Stimulated activated CD4-positive, alpha-beta T cell treated with anti-CD3 and anti-CD28 coated beads, Interleukin-2, amount 100 ng/mL, for 48 hours (primary cell): ENCODE data around the gene TAF4B.
"Not testable (repeated sequence)": the region's sequence is repeated elsewhere in the genome, so short reads cannot be mapped to it uniquely, and the experiment has no call there.

Source experiments
- DNase-seq, 2 donors: peaks; one replicate each; pipeline ENCODE4 v3.0.0-alpha.2; 2020

Gene TAF4B

DNA sequence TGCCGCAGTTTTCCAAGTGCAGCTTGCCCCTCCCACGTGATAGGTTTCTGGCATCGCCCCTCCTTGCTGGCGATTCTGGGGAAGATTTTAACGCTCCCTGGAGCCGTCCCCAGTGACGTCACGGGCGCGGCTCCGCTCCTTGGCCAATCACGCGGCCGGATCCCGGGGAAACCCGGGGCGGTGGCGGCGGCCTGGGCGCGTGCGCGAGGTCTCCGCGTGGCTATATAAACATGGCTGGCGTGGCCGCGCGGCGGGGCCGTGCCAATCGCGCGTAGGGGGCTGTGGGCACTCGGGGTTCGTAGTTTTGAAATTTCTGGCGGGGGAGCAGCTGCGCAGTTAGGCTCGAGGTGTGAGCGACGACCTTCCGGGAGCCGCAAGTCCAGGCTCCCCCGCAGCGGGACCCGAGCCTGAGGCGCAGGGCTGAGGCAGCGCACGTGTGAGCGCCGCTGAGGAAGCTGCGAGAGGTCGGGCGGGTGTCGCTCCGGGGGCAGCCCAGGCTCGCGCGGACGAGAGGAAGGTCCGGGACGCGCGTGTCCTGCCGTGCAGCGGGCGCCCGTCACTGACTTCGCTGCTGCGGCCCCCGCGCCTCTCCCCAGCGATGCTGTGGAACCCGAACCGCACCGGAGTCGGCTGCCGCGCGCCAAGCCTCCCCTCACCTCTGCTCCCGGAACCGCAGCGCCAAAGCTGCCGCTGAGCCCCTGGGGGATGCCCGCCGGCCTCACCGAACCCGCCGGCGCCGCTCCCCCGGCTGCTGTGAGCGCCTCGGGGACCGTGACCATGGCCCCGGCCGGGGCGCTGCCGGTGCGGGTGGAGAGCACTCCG, at the start of gene TAF4B:
Gene TAF4B (plus strand): TSS at position 217 of the 822 bp plus-strand sequence. CDS start 489 bp downstream, at position 706.
- DNase-seq, result peak; percentile 93 to 96

DNA sequence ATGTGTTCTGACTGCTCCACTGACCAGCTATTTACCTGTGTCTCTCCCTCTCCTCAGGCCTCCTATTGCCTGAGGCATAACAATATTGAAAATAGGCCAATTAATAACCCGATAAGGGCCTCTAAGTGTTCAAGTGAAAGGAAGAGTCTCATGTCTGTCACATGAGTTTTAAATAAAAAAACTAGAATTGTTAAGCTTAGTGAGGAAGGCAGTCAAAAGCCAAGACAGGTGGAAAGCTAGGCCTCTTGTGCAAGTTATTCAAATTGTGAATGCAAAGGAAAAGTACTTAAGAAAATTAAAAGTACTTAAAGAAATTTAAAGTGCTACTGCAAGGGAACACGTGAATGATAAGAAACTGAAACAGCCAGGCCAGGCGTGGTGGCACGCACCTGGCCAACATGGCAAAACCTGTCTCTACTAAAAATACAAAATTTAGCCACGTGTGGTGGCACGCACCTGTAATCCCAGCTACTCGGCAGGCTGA, 44.9 kb upstream of the TAF4B start:
- no peak for DNase-seq

DNA sequence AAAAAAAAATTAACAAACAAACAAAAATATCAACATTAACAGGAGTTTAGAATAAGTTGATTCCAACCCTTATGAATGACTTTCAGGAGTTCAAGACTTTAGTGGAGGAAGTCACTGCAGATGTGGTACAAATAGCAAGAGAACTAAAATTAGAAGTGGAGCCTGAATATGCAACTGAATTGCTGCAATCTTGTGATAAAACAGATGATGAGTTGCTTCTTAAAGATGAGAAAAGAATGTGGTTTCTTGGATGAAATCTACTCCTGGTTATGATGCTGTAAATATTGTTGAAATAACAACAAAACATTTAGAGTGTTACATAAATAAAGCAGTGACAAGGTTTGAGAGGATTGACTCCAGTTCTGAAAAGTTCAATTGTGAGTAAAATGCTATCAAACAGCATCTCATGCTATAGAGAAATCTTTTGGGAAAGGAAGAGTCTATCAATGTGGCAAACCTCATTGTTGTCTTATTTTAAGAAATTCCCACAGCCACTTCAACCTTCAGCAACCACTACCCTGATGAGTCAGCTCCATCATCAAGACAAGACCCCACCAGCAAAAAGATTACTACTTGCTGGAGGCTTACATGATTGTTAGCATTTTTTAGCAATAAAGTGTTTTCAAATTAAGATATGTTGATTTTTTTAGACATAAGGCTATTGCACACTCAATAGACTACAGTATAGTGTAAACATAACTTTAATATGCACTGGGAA, 42.7 kb upstream of the TAF4B start:
- no peak for DNase-seq

GRCh38 chr18:26185267-26185666, 41.0 kb upstream of the TAF4B start:
- no peak for DNase-seq

GRCh38 chr18:26190506-26190905, 35.7 kb upstream of the TAF4B start:
- peak; percentile 7 to 17 for DNase-seq

- DNase-seq, result no peak
Measured at GRCh38 chr18:26192233-26192632, 34.0 kb upstream of the TAF4B start.

- no peak for DNase-seq
Measured at GRCh38 chr18:26196605-26197004, 29.6 kb upstream of the TAF4B start.

DNA sequence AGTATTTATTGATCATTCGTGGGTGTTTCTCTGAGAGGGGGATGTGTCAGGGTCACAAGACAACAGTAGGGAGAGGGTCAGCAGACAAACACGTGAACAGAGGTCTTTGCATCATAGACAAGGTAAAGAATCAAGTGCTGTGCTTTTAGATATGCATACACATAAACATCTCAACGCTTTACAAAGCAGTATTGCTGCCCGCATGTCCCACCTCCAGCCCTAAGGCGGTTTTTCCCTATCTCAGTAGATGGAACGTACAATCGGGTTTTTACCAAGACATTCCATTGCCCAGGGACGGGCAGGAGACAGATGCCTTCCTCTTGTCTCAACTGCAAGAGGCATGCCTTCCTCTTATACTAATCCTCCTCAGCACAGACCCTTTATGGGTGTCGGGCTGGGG, 24.2 kb upstream of the TAF4B start:
- not testable (repeated sequence) for DNase-seq

DNA sequence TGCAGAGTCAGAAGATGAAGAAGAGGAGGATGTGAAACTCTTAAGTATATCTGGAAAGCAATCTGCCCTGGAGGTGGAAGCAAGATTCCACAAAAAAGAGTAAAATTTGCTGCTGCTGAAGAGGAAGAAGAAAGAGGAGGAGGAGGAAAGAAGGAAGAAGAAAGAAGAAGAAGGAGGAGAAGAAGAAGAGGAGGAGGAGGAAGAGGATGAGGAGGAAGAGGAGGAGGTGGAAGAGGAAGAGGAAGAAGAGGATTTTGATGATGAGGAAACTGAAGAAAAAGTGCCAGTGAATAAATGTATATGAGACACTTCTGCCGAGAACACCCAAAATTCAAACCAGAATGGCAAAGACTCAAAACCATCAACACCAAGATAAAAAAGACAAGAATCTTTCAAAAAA, 20.9 kb upstream of the TAF4B start:
- DNase-seq, result no peak

DNA sequence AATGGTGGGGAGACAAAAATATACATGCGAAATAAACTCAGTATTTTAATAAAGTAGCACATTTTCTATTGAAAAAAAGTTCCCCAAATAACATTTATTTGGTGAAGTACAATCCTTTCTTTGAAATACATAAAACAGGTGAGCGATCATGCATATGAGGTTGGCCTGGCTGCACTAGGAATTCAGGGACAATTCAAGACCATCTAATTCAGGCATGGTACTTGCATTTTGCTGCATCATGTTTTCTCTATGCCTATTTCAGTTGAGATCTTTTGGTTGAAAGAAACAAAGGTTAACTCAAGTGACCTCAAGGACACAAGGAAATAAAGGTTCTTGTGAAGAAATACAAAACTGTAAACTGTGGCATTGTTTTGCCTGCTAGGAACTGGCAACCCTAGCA, 19.8 kb upstream of the TAF4B start:
- DNase-seq, result no peak

- no peak for DNase-seq
Measured at GRCh38 chr18:26207937-26208336, 18.3 kb upstream of the TAF4B start.

- no peak for DNase-seq
Measured at GRCh38 chr18:26208977-26209376, 17.3 kb upstream of the TAF4B start.

- DNase-seq, result no peak
Measured at GRCh38 chr18:26210147-26210546, 16.1 kb upstream of the TAF4B start.

- DNase-seq, result peak; percentile 18 to 19
Measured at GRCh38 chr18:26215247-26215970, 10.8 kb upstream of the TAF4B start.

- DNase-seq, result no peak
Measured at GRCh38 chr18:26225022-26225693, 1.1 kb upstream of the TAF4B start.

DNA sequence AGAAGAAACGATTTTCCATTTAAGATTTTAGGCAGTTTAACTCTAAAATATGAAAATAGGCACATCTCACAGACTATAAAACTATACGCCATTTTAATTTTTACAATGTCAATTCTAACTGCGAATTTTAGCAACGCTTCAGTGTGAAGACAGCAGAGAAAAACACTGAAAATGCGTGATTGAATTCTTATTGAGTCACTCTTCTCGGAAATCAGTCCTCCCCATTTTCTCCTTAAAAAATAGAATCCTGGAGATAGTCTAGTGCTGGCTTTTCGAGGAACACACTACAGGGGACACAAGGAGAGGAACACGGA, 373 bp upstream of the TAF4B start:
- DNase-seq, result no peak

- no peak for DNase-seq
Measured at GRCh38 chr18:26227051-26227670, 916 bp downstream of the TAF4B start.

DNA sequence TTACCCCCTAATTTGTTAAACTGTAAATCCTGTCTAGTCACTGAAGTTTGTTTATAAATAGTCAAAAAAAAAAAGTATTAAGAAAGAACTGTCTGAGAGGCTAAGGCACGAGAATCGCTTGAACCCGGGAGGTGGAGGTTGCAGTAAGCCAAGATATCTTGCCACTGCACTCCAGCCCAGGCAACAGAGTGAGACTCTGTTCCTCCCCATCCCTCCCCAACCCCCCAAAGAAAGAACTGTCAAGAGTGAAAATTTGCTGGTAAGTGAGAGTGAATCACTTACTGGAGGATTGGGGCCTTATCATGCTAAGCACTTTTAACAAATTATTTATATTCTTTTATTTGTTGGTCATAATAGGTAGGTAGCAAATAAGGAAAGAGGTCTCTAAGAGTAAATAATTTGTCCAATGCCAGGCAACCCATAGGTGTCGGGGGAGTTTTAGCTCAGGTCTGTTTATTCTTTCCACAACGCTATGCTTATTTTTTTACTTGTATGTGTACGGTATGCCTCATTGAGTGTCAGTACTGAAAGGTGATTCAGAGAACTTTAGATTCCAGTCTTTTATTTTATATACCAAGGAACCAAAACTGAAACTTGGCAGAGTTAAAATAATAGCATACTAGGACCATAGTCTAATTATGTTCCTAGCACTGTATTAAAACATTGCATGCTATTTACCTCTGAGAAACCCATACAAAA, 2.5 kb downstream of the TAF4B start:
- DNase-seq, result no peak

DNA sequence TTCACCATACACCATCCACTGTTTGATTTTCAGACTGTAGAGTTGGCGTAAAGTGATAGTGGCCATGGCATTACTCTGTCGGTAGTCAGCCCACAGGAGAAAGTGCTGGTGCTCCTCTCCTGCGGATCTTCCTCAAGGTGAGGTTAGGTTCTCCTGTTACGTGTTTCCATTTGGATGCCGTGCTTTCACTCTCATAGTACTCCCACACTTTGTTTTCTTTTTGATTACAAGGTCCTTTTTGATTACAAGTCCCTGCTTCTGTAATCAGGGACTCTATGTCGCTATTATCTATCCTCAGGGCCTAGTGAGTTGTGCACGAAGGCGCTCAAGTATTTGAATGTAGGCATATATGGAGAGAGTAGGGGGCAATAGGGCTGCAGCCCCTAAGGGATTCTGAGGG, 4.3 kb downstream of the TAF4B start:
- DNase-seq, result no peak

GRCh38 chr18:26233208-26233607, 7.0 kb downstream of the TAF4B start:
- DNase-seq, result no peak

DNA sequence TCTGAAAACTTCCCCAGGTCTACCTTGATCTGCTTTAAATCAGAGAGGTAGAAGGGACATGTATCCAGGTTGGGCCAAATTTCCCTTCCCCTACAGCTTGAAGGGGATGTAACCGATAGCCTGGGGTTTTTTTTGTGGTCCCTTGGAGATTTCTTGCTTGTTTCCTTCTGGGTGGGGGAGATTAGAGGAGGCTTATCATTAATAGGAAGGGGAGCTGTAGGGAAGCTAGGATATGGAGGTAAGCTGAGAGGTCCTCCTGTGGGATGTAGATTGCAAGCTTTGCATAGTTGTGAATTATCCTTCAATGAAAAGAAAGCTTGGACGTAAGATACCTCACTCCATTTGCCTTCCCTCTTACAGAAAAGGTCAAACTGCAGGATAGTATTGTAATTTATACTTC, 11.1 kb downstream of the TAF4B start:
- DNase-seq, result not testable (repeated sequence)

DNA sequence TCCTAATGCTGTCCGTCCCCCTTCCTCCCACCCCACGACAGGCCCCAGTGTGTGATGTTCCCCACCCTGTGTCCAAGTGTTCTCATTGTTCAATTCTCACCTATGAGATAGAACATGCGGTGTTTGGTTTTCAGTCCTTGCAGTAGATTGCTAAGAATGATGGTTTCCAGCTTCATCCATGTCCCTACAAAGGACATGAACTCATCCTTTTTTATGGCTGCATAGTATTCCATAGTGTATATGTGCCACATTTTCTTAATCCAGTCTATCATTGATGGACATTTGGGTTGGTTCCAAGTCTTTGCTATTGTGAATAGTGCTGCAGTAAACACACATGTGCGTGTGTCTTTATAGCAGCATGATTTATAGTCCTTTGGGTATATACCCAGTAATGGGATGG, 12.5 kb downstream of the TAF4B start:
- not testable (repeated sequence) for DNase-seq
